GM15510 (cell line): ENCODE measurements around the gene TMEM144.

ENCODE experiments used
- POLR2A ChIP-seq: IDR thresholded peaks from 3 replicates; pipeline ENCODE4 v1.6.1; 2011; ENCODE audit warnings: borderline replicate concordance; ENCODE audit not compliant: insufficient read length; ENCODE audit errors: extremely low read depth

TMEM144 gene

GRCh38 chr4:158304694-158305093 lies 94.4 kb downstream of the TMEM144 start:
- no peak for TF ChIP-seq POLR2A
